Measurements from ENCODE around the gene RBM26. TPM values are rescaled to one million over a fixed set of nuclear protein-coding genes. Genes with fewer than 3 reads are reported as not detected.

Gene RBM26
- total RNA-seq, 4 donors from 2014 or later: 23.4 to 78.5 (median 34.2) TPM

GRCh38 chr13:79448413-79448812 lies 42.4 kb upstream of the RBM26 start:
- TF ChIP-seq POLR2A (IDR thresholded peaks at IDR 0.05) (no peak), POLR2AphosphoS5 (IDR thresholded peaks at IDR 0.05) (no peak), CTCF (IDR thresholded peaks at IDR 0.05) (no peak), EP300 (IDR thresholded peaks at IDR 0.05) (no peak)
- Histone ChIP-seq H3K36me3 (no peaks in the 10 kb centered on the region), H3K4me3 (no peak overlapping the region), H3K4me1 (no peaks in the 10 kb centered on the region), H3K27me3 (no peaks in the 10 kb centered on the region), H3K27ac (no peak overlapping the region), H3K9me3 (no peaks in the 10 kb centered on the region)
- no peak for DNase-seq (ENCODE audit: low spot score in 2 of 2)
- 68% methylated on average over 1 of the region's 1 CpG for WGBS

- WGBS: 80% methylated on average over 2 of the region's 2 CpGs
- H3K27me3 ChIP-seq: no peaks in the 10 kb centered on the region
- no peak overlapping the region for H3K27ac ChIP-seq
- H3K4me1 ChIP-seq: no peaks in the 10 kb centered on the region
- TF ChIP-seq POLR2A (IDR thresholded peaks at IDR 0.05) (no peak), EP300 (IDR thresholded peaks at IDR 0.05) (no peak), CTCF (IDR thresholded peaks at IDR 0.05) (no peak), POLR2AphosphoS5 (IDR thresholded peaks at IDR 0.05) (no peak)
- no peak for DNase-seq (ENCODE audit: low spot score in 2 of 2)
- no peaks in the 10 kb centered on the region for H3K9me3 ChIP-seq
- no peak overlapping the region for H3K4me3 ChIP-seq
- no peaks in the 10 kb centered on the region for H3K36me3 ChIP-seq
Measured at GRCh38 chr13:79447741-79448140, 41.7 kb upstream of the RBM26 start.

GRCh38 chr13:79447141-79447540 lies 41.1 kb upstream of the RBM26 start:
- DNase-seq (ENCODE audit: low spot score in 2 of 2): no peak
- no peak overlapping the region for H3K4me3 ChIP-seq
- no peaks in the 10 kb centered on the region for H3K27me3 ChIP-seq
- no peaks in the 10 kb centered on the region for H3K4me1 ChIP-seq
- no peak overlapping the region for H3K27ac ChIP-seq
- TF ChIP-seq POLR2AphosphoS5 (IDR thresholded peaks at IDR 0.05) (no peak), CTCF (IDR thresholded peaks at IDR 0.05) (no peak), EP300 (IDR thresholded peaks at IDR 0.05) (no peak), POLR2A (IDR thresholded peaks at IDR 0.05) (no peak)
- WGBS: 86% methylated on average over 4 of the region's 4 CpGs
- no peaks in the 10 kb centered on the region for H3K36me3 ChIP-seq
- H3K9me3 ChIP-seq: no peaks in the 10 kb centered on the region

- WGBS: 69% methylated on average over 11 of the region's 11 CpGs
- no peak for DNase-seq (ENCODE audit: low spot score in 2 of 2)
- no peaks in the 10 kb centered on the region for H3K4me1 ChIP-seq
- H3K9me3 ChIP-seq: no peaks in the 10 kb centered on the region
- H3K4me3 ChIP-seq: no peak overlapping the region
- no peaks in the 10 kb centered on the region for H3K36me3 ChIP-seq
- H3K27ac ChIP-seq: no peak overlapping the region
- TF ChIP-seq POLR2AphosphoS5 (IDR thresholded peaks at IDR 0.05) (no peak), EP300 (IDR thresholded peaks at IDR 0.05) (no peak), POLR2A (IDR thresholded peaks at IDR 0.05) (no peak), CTCF (IDR thresholded peaks at IDR 0.05) (no peak)
- no peaks in the 10 kb centered on the region for H3K27me3 ChIP-seq
Measured at GRCh38 chr13:79445968-79446645, 40.1 kb upstream of the RBM26 start.

- Histone ChIP-seq H3K4me3 (no peak overlapping the region), H3K4me1 (no peaks in the 10 kb centered on the region), H3K27me3 (no peaks in the 10 kb centered on the region), H3K27ac (no peak overlapping the region), H3K36me3 (no peaks in the 10 kb centered on the region), H3K9me3 (no peaks in the 10 kb centered on the region)
- no peak for DNase-seq (ENCODE audit: low spot score in 2 of 2)
- 87% methylated on average over 3 of the region's 3 CpGs for WGBS
- TF ChIP-seq POLR2A (IDR thresholded peaks at IDR 0.05) (no peak), CTCF (IDR thresholded peaks at IDR 0.05) (no peak), EP300 (IDR thresholded peaks at IDR 0.05) (no peak), POLR2AphosphoS5 (IDR thresholded peaks at IDR 0.05) (no peak)
Measured at GRCh38 chr13:79442706-79443105, 36.7 kb upstream of the RBM26 start.
